PC-9 (cell line): Measurements from ENCODE around the gene PSMA7.
A peak's percentile ranks its signal among the peaks of the same experiment; 100 is the strongest.

Experiments used
- EZH2 ChIP-seq: fragments of 200-600 bp; sonication (generic); IDR thresholded peaks from 2 replicates; pipeline ENCODE4 v1.8.0; 2017; ENCODE audit warnings: antibody characterized with exemption, low read depth
- TF ChIP-seq, protein P1 (sequence below): fragments of 200-600 bp; sonication (generic); conservative IDR thresholded peaks from 2 replicates; pipeline ENCODE4 v1.6.1; 2017; ENCODE audit warnings: mixed run types, antibody characterized with exemption, mild to moderate bottlenecking, moderate library complexity

DNA sequence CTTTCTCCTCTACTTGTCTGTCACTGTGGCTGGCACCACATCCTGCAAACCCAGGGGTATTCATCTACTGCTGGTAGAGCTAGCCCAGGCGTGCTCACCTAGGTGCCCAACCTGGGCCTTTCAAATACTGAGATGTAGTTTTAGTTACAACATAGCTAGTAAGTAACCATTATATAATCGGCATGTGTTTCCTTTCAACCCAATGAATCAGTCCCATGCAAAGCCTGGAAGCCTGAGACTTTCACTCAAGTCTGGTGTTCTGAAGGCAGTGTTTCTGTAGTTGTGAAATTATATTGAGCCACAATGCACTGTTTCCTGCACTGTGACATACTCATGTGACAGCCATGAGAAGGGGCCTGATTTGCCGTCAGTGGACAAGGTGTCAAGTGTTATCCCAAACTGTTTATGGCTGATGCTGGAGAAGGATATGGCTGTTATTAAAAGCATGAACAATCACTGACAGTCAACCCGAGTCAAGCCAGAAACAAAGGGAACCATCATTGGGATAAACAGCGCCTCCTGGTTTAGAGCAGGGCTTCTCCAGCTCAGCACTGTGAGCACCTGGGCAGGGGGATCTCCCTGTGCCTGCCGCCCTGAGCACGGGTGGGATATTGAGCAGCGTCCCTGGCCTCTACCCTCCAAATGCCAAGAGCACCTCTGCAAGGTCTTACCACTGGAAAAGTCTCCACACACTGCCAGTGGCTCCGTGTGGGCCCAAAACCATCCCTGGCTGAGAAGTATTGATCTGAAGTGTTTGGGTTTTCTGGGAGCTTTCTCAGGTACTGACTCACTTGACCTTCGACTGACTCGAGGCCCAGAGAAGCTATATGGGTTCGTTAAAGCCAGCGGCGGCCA lies 1.6 kb downstream of the PSMA7 start:
- TF ChIP-seq, protein P1, sequence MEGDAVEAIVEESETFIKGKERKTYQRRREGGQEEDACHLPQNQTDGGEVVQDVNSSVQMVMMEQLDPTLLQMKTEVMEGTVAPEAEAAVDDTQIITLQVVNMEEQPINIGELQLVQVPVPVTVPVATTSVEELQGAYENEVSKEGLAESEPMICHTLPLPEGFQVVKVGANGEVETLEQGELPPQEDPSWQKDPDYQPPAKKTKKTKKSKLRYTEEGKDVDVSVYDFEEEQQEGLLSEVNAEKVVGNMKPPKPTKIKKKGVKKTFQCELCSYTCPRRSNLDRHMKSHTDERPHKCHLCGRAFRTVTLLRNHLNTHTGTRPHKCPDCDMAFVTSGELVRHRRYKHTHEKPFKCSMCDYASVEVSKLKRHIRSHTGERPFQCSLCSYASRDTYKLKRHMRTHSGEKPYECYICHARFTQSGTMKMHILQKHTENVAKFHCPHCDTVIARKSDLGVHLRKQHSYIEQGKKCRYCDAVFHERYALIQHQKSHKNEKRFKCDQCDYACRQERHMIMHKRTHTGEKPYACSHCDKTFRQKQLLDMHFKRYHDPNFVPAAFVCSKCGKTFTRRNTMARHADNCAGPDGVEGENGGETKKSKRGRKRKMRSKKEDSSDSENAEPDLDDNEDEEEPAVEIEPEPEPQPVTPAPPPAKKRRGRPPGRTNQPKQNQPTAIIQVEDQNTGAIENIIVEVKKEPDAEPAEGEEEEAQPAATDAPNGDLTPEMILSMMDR = peak; percentile 51; the same call in 1 of the 2 replicates
- TF ChIP-seq EZH2 = no peak
